ENCODE results near the gene PRKN. TPM values are rescaled to one million over a fixed set of nuclear protein-coding genes. Genes with fewer than 3 reads are reported as not detected.

The PRKN gene
- total RNA-seq, 1 donor from 2014 or later = 25.5 TPM

DNA sequence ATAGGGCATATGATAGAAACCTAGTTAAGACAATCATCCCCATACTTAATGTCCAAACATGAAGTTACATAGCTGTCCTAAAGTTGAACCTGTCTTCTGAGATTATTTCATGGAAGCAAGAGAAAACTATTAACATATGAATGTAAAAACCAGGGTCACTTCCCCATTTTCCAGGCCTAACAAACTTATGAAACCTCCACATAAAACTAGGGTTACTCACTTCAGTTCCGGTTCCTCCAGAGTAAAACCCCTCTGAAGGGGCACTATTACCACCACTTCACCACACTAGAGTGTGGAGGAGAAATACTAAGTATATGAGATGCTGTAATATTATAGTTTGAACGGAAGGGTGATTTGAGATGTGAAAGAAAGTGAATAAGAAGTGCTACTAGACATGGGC, 14.9 kb downstream of the PRKN start:
- no peak for DNase-seq

GRCh38 chr6:162711376-162711775, 16.2 kb downstream of the PRKN start:
- H3K27me3 ChIP-seq (ENCODE audit: low read depth) = no peaks in the 10 kb centered on the region
- H3K27ac ChIP-seq (replicated peaks) = no peak overlapping the region
- peaks cover 15% of the 10 kb centered on the region for H3K4me1 ChIP-seq
- intact Hi-C loops (cut with micrococcal nuclease) = no loop called here
- no peak for DNase-seq
- no peaks in the 10 kb centered on the region for H3K36me3 ChIP-seq
- TF ChIP-seq, protein P1, sequence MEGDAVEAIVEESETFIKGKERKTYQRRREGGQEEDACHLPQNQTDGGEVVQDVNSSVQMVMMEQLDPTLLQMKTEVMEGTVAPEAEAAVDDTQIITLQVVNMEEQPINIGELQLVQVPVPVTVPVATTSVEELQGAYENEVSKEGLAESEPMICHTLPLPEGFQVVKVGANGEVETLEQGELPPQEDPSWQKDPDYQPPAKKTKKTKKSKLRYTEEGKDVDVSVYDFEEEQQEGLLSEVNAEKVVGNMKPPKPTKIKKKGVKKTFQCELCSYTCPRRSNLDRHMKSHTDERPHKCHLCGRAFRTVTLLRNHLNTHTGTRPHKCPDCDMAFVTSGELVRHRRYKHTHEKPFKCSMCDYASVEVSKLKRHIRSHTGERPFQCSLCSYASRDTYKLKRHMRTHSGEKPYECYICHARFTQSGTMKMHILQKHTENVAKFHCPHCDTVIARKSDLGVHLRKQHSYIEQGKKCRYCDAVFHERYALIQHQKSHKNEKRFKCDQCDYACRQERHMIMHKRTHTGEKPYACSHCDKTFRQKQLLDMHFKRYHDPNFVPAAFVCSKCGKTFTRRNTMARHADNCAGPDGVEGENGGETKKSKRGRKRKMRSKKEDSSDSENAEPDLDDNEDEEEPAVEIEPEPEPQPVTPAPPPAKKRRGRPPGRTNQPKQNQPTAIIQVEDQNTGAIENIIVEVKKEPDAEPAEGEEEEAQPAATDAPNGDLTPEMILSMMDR (IDR thresholded peaks at IDR 0.05; ENCODE audit: borderline replicate concordance) = no peak
- H3K4me3 ChIP-seq = no peak overlapping the region
- H3K9me3 ChIP-seq (replicated peaks) = no peaks in the 10 kb centered on the region

More for the DNA sequence above, 14.9 kb downstream of the PRKN start:
- no peak overlapping the region for H3K4me3 ChIP-seq
- TF ChIP-seq, protein P1 (IDR thresholded peaks at IDR 0.05; ENCODE audit: borderline replicate concordance) = no peak
- no peaks in the 10 kb centered on the region for H3K27me3 ChIP-seq (ENCODE audit: low read depth)
- peaks cover 5% of the 10 kb centered on the region for H3K4me1 ChIP-seq
- peaks cover 8% of the 10 kb centered on the region for H3K9me3 ChIP-seq (replicated peaks)
- intact Hi-C loops (cut with micrococcal nuclease) = no loop called here
- H3K27ac ChIP-seq (replicated peaks) = no peak overlapping the region
- no peaks in the 10 kb centered on the region for H3K36me3 ChIP-seq

DNA sequence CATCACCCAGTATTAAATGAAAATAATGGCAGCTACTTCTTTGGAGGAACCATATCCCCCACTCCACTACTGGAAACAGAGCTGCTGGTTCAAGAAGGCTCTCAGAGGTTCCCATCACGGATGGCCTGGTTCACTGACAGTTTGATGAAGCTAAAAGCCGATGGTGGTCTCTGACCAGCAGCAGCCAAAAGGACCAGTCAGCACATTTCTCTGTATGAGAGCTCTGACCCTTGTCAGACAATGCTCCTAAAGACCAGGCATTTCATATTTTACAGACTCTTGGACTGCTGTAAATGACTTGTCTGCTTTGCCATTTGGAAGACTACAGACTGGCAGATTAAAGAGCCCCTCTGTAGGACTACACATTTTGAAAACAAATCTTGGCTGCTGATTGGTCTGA, 16.6 kb downstream of the PRKN start:
- TF ChIP-seq, protein P1 (IDR thresholded peaks at IDR 0.05; ENCODE audit: borderline replicate concordance) = no peak
- Histone ChIP-seq H3K4me3 (no peak overlapping the region), H3K36me3 (no peaks in the 10 kb centered on the region), H3K4me1 (peaks cover 20% of the 10 kb centered on the region), H3K9me3 (replicated peaks) (no peaks in the 10 kb centered on the region), H3K27me3 (ENCODE audit: low read depth) (no peaks in the 10 kb centered on the region), H3K27ac (replicated peaks) (no peak overlapping the region)
- no peak for DNase-seq
- intact Hi-C loops (cut with micrococcal nuclease) = no loop called here

- no peak for DNase-seq
- Histone ChIP-seq H3K4me3 (no peak overlapping the region), H3K27me3 (ENCODE audit: low read depth) (no peaks in the 10 kb centered on the region), H3K27ac (replicated peaks) (no peak overlapping the region), H3K4me1 (peaks cover 25% of the 10 kb centered on the region), H3K9me3 (replicated peaks) (no peaks in the 10 kb centered on the region), H3K36me3 (no peaks in the 10 kb centered on the region)
- intact Hi-C loops (cut with micrococcal nuclease) = no loop called here
- TF ChIP-seq, protein P1 (IDR thresholded peaks at IDR 0.05; ENCODE audit: borderline replicate concordance) = no peak
Measured at GRCh38 chr6:162710419-162710818, 17.1 kb downstream of the PRKN start.

DNA sequence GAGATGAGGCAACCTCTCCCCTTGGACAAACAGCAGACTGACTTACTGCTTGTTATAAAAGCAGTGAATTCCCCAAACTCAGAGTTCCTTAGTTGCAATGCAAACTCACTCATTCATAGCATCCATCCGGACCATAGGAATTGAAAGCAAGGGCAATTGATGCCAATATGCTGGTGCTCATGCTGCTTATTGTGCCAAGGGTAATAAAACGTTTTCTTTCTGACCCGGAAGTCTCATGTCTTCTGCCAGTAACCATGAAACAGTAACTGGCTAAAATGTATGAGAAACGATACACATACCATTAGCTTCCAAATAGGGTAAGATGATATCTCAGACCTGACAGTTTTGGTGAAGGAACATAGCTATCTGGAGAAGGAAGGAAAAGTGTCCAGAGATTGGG, 18.1 kb downstream of the PRKN start:
- H3K9me3 ChIP-seq (replicated peaks) = no peaks in the 10 kb centered on the region
- no peak overlapping the region for H3K27ac ChIP-seq (replicated peaks)
- no peak for DNase-seq
- peaks cover 29% of the 10 kb centered on the region for H3K4me1 ChIP-seq
- H3K27me3 ChIP-seq (ENCODE audit: low read depth) = no peaks in the 10 kb centered on the region
- TF ChIP-seq, protein P1 (IDR thresholded peaks at IDR 0.05; ENCODE audit: borderline replicate concordance) = no peak
- no peak overlapping the region for H3K4me3 ChIP-seq
- intact Hi-C loops (cut with micrococcal nuclease) = no loop called here
- H3K36me3 ChIP-seq = no peaks in the 10 kb centered on the region

- Histone ChIP-seq H3K9me3 (replicated peaks) (no peaks in the 10 kb centered on the region), H3K36me3 (no peaks in the 10 kb centered on the region), H3K27ac (replicated peaks) (no peak overlapping the region), H3K4me3 (no peak overlapping the region), H3K27me3 (ENCODE audit: low read depth) (no peaks in the 10 kb centered on the region), H3K4me1 (peaks cover 29% of the 10 kb centered on the region)
- intact Hi-C loops (cut with micrococcal nuclease) = no loop called here
- TF ChIP-seq, protein P1 (IDR thresholded peaks at IDR 0.05; ENCODE audit: borderline replicate concordance) = no peak
- DNase-seq = no peak
Measured at GRCh38 chr6:162708971-162709370, 18.6 kb downstream of the PRKN start.
